ENCODE measurements around the gene TMEM38A. TPM values are rescaled to one million over a fixed set of nuclear protein-coding genes. Genes with fewer than 3 reads are reported as not detected.

TMEM38A gene, protein sequence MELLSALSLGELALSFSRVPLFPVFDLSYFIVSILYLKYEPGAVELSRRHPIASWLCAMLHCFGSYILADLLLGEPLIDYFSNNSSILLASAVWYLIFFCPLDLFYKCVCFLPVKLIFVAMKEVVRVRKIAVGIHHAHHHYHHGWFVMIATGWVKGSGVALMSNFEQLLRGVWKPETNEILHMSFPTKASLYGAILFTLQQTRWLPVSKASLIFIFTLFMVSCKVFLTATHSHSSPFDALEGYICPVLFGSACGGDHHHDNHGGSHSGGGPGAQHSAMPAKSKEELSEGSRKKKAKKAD
- under 1 TPM in 1 of 2 donors, not detected in 1; 0.31 TPM for total RNA-seq

DNA sequence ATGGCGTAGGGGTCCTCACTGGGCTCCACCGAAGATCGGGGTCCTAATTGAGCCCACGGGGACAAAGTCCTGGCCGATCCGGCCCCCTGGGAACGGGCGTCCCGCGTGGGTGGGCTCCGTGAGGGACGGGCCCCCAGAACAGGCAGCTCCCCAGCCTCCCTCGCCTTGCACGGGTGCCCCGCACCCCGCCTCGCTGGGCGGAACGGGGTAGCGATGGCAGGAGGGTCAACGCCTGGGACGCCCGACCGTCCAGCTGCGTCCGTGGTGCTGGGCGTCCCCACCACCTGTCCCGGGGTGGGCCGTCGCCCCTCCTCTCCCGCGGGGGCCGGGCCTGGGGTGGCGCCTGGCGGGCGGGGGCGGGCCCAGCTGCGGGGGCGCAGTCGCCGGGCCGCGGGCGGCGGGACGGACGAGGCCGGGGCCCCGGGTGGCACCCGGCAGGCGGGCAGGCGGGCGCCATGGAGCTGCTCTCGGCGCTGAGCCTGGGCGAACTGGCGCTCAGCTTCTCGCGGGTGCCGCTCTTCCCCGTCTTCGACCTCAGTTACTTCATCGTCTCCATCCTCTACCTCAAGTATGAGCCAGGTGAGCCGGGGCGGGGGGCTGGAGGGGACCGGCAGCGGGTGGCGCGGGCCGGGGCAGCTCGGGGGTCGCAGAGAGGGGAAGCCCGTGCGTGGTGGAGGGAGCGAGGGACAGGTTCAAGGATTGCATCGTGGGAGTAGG is at the start of gene TMEM38A:
Gene TMEM38A, plus strand, starts transcription at position 377 of the 717 bp plus-strand sequence. Its CDS starts 79 bp downstream, at position 456.
- peak within 1 kb of the TSS; percentile 81 to 98 for H3K27ac Mint-ChIP-seq
- no peaks in the 10 kb centered on the region for H3K9me3 Mint-ChIP-seq
- peaks cover 5% of the 10 kb centered on the region for H3K36me3 Mint-ChIP-seq
- ATAC-seq (peak; percentile 29 to 48), DNase-seq (ENCODE audit: low spot score) (peak; percentile 79)
- H3K4me1 Mint-ChIP-seq (ENCODE audit: low read depth in 2 of 2) = peaks cover 18 to 30% of the 10 kb centered on the region in 2 donors
- peak within 1 kb of the TSS; percentile 89 for H3K4me3 Mint-ChIP-seq
- no peaks in the 10 kb centered on the region for H3K27me3 Mint-ChIP-seq

GRCh38 chr19:16612636-16613035 is 48.3 kb upstream of the TMEM38A start:
- ATAC-seq = no peak
- Mint-ChIP-seq H3K27ac (no peak overlapping the region), H3K27me3 (no peaks in the 10 kb centered on the region), H3K4me1 (ENCODE audit: low read depth in 2 of 2) (peaks cover 47 to 49% of the 10 kb centered on the region in 2 donors), H3K36me3 (no peaks in the 10 kb centered on the region), H3K4me3 (no peak overlapping the region), H3K9me3 (no peaks in the 10 kb centered on the region)
- DNase-seq (ENCODE audit: low spot score) = no peak

GRCh38 chr19:16613841-16614240 is 47.1 kb upstream of the TMEM38A start:
- H3K4me3 Mint-ChIP-seq = no peak overlapping the region
- peaks cover 36 to 52% of the 10 kb centered on the region in 2 donors for H3K4me1 Mint-ChIP-seq (ENCODE audit: low read depth in 2 of 2)
- ATAC-seq (no peak), DNase-seq (ENCODE audit: low spot score) (no peak)
- H3K9me3 Mint-ChIP-seq = no peaks in the 10 kb centered on the region
- no peak overlapping the region for H3K27ac Mint-ChIP-seq
- H3K27me3 Mint-ChIP-seq = no peaks in the 10 kb centered on the region
- H3K36me3 Mint-ChIP-seq = no peaks in the 10 kb centered on the region

GRCh38 chr19:16614941-16615340 is 46.0 kb upstream of the TMEM38A start:
- no peaks in the 10 kb centered on the region for H3K36me3 Mint-ChIP-seq
- ATAC-seq (no peak), DNase-seq (ENCODE audit: low spot score) (no peak)
- H3K9me3 Mint-ChIP-seq = no peaks in the 10 kb centered on the region
- peak overlapping the region; percentile 56 for H3K4me3 Mint-ChIP-seq
- H3K4me1 Mint-ChIP-seq (ENCODE audit: low read depth in 2 of 2) = peaks cover 45 to 63% of the 10 kb centered on the region in 2 donors
- peak overlapping the region; percentile 7 to 46 for H3K27ac Mint-ChIP-seq
- H3K27me3 Mint-ChIP-seq = no peaks in the 10 kb centered on the region

GRCh38 chr19:16615808-16616207 is 45.1 kb upstream of the TMEM38A start:
- Mint-ChIP-seq H3K36me3 (no peaks in the 10 kb centered on the region), H3K27me3 (no peaks in the 10 kb centered on the region), H3K4me1 (ENCODE audit: low read depth in 2 of 2) (peaks cover 48 to 65% of the 10 kb centered on the region in 2 donors), H3K27ac (peak overlapping the region in 1 of 2 donors; percentile 65), H3K4me3 (no peak overlapping the region), H3K9me3 (no peaks in the 10 kb centered on the region)
- DNase-seq (ENCODE audit: low spot score) (no peak), ATAC-seq (peak in 1 of 2 donors; percentile 13)

DNA sequence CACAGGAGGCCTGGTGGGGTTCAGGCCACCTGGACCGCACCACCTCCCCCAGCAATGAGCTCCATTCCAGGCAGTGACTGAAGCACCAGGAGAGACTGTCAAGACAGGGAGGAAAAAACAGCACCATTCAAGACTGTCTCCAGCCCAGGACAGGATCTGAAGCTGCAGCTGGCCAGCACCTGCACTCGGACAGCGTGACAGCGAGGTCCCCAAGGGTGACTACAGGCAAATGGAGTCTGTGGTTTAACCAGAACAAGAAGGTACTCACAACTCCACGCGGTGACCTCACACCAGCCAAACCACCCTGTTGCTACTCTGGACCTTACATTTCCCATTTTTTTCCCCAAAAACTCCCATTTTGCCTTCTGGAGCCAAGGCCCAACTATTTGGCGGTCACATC is 42.7 kb upstream of the TMEM38A start:
- H3K4me3 Mint-ChIP-seq = no peak overlapping the region
- no peaks in the 10 kb centered on the region for H3K9me3 Mint-ChIP-seq
- peaks cover 54 to 67% of the 10 kb centered on the region in 2 donors for H3K4me1 Mint-ChIP-seq (ENCODE audit: low read depth in 2 of 2)
- ATAC-seq (no peak), DNase-seq (ENCODE audit: low spot score) (no peak)
- H3K36me3 Mint-ChIP-seq = no peaks in the 10 kb centered on the region
- H3K27ac Mint-ChIP-seq = peak overlapping the region in 1 of 2 donors; percentile 70
- H3K27me3 Mint-ChIP-seq = no peaks in the 10 kb centered on the region

- H3K4me3 Mint-ChIP-seq = peak overlapping the region; percentile 30
Observed at GRCh38 chr19:16619457-16619856, 41.5 kb upstream of the TMEM38A start.

DNA sequence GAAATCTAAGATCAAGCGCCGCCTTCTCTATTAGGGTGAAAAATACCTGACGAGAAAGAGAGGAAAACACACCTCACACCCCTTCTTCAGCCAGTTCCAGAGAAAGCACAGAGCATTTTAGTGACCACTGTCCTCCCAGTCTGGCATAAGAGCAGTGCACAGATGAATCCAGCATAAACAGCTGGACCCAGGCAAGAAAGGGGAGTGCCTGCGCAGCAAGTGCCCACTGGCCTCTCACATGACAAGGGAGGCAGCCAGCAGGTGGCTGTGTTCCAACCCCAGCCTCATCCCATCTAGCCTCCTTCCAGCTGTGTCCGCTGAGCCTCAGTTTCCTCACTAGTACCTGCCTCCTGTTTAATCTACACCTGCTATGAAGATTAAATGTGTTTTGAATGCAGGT is 40.9 kb upstream of the TMEM38A start:
- no peaks in the 10 kb centered on the region for H3K36me3 Mint-ChIP-seq
- peak overlapping the region in 1 of 2 donors; percentile 70 for H3K27ac Mint-ChIP-seq
- H3K4me3 Mint-ChIP-seq = no peak overlapping the region
- H3K27me3 Mint-ChIP-seq = no peaks in the 10 kb centered on the region
- DNase-seq (ENCODE audit: low spot score) = no peak
- no peak for ATAC-seq
- H3K4me1 Mint-ChIP-seq (ENCODE audit: low read depth in 2 of 2) = peaks cover 50 to 65% of the 10 kb centered on the region in 2 donors
- no peaks in the 10 kb centered on the region for H3K9me3 Mint-ChIP-seq

More at GRCh38 chr19:16619457-16619856, 41.5 kb upstream of the TMEM38A start:
- H3K27me3 Mint-ChIP-seq = no peaks in the 10 kb centered on the region
- H3K36me3 Mint-ChIP-seq = no peaks in the 10 kb centered on the region
- peak in 1 of 2 donors; percentile 45 for ATAC-seq
- peaks cover 52 to 65% of the 10 kb centered on the region in 2 donors for H3K4me1 Mint-ChIP-seq (ENCODE audit: low read depth in 2 of 2)
- DNase-seq (ENCODE audit: low spot score) = no peak
- no peaks in the 10 kb centered on the region for H3K9me3 Mint-ChIP-seq
- peak overlapping the region in 1 of 2 donors; percentile 70 for H3K27ac Mint-ChIP-seq

GRCh38 chr19:16620584-16620983 is 40.4 kb upstream of the TMEM38A start:
- peaks cover 52 to 67% of the 10 kb centered on the region in 2 donors for H3K4me1 Mint-ChIP-seq (ENCODE audit: low read depth in 2 of 2)

GRCh38 chr19:16621165-16621800 is 39.7 kb upstream of the TMEM38A start:
- no peaks in the 10 kb centered on the region for H3K27me3 Mint-ChIP-seq
- no peak for ATAC-seq
- DNase-seq (ENCODE audit: low spot score) = no peak
- H3K4me1 Mint-ChIP-seq (ENCODE audit: low read depth in 2 of 2) = peaks cover 56 to 67% of the 10 kb centered on the region in 2 donors
- no peak overlapping the region for H3K4me3 Mint-ChIP-seq
- H3K27ac Mint-ChIP-seq = peak overlapping the region in 1 of 2 donors; percentile 54
- no peaks in the 10 kb centered on the region for H3K9me3 Mint-ChIP-seq
- no peaks in the 10 kb centered on the region for H3K36me3 Mint-ChIP-seq

More at GRCh38 chr19:16620584-16620983, 40.4 kb upstream of the TMEM38A start:
- Mint-ChIP-seq H3K9me3 (no peaks in the 10 kb centered on the region), H3K4me3 (no peak overlapping the region), H3K27me3 (no peaks in the 10 kb centered on the region), H3K36me3 (no peaks in the 10 kb centered on the region), H3K27ac (no peak overlapping the region)
- no peak for ATAC-seq
- no peak for DNase-seq (ENCODE audit: low spot score)

DNA sequence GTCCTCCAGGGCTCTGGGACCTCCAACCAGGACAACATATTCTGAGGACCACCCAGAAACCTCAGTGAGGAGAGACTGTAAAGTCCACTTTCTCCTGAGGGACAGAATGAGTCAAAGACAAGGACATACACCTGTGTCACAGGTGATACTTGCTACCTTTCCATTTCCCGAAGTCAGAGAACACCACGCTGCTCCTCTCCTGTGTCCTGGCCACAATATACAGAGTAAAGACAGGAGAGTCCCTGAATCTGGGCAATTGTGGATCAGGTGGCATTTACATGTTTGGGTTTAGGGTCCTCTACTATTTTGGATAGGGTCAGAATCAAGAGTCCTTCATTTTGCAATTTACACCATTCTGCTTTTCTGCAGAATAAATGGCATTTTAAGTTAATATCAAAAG is 37.9 kb upstream of the TMEM38A start:
- H3K4me3 Mint-ChIP-seq = no peak overlapping the region

GRCh38 chr19:16623576-16623975 is 37.4 kb upstream of the TMEM38A start:
- H3K36me3 Mint-ChIP-seq = no peaks in the 10 kb centered on the region
- no peaks in the 10 kb centered on the region for H3K27me3 Mint-ChIP-seq
- DNase-seq (ENCODE audit: low spot score) = no peak
- no peak for ATAC-seq
- H3K27ac Mint-ChIP-seq = peak overlapping the region in 1 of 2 donors; percentile 16
- peaks cover 54 to 59% of the 10 kb centered on the region in 2 donors for H3K4me1 Mint-ChIP-seq (ENCODE audit: low read depth in 2 of 2)
- H3K4me3 Mint-ChIP-seq = no peak overlapping the region
- H3K9me3 Mint-ChIP-seq = no peaks in the 10 kb centered on the region

More for the DNA sequence above, 37.9 kb upstream of the TMEM38A start:
- Mint-ChIP-seq H3K27me3 (no peaks in the 10 kb centered on the region), H3K4me1 (ENCODE audit: low read depth in 2 of 2) (peaks cover 54 to 61% of the 10 kb centered on the region in 2 donors), H3K9me3 (no peaks in the 10 kb centered on the region), H3K27ac (no peak overlapping the region), H3K36me3 (no peaks in the 10 kb centered on the region)
- no peak for DNase-seq (ENCODE audit: low spot score)
- no peak for ATAC-seq

- H3K4me3 Mint-ChIP-seq = no peak overlapping the region
- H3K9me3 Mint-ChIP-seq = no peaks in the 10 kb centered on the region
- H3K27me3 Mint-ChIP-seq = no peaks in the 10 kb centered on the region
- H3K4me1 Mint-ChIP-seq (ENCODE audit: low read depth in 2 of 2) = peaks cover 55 to 56% of the 10 kb centered on the region in 2 donors
- DNase-seq (ENCODE audit: low spot score) (no peak), ATAC-seq (no peak)
- H3K36me3 Mint-ChIP-seq = no peaks in the 10 kb centered on the region
- no peak overlapping the region for H3K27ac Mint-ChIP-seq
Observed at GRCh38 chr19:16624236-16624635, 36.7 kb upstream of the TMEM38A start.

All from natural killer cell treated with Interleukin-12 subunit alpha and Interleukin-12 subunit beta and Interleukin-15 and Interleukin-18, amount 100 ng/mL, for 72 hours (primary cell).